ENCODE results near the gene MAPK11.

The MAPK11 gene

GRCh38 chr22:50233223-50233622, 37.0 kb downstream of the MAPK11 start:
- no peak for DNase-seq (ENCODE audit: low read depth, low spot score)
- no peak overlapping the region for H3K27ac ChIP-seq

- no peak overlapping the region for H3K27ac ChIP-seq
- no peak for DNase-seq (ENCODE audit: low read depth, low spot score)
Observed at GRCh38 chr22:50232481-50233151, 37.6 kb downstream of the MAPK11 start.

GRCh38 chr22:50229370-50229769, 40.8 kb downstream of the MAPK11 start:
- DNase-seq (ENCODE audit: low read depth, low spot score) = no peak
- no peak overlapping the region for H3K27ac ChIP-seq

GRCh38 chr22:50228366-50228765, 41.8 kb downstream of the MAPK11 start:
- no peak for DNase-seq (ENCODE audit: low read depth, low spot score)
- no peak overlapping the region for H3K27ac ChIP-seq

GRCh38 chr22:50227579-50228215, 42.5 kb downstream of the MAPK11 start:
- H3K27ac ChIP-seq = no peak overlapping the region
- DNase-seq (ENCODE audit: low read depth, low spot score) = no peak

- H3K27ac ChIP-seq = no peak overlapping the region
- DNase-seq (ENCODE audit: low read depth, low spot score) = no peak
Observed at GRCh38 chr22:50226875-50227165, 43.4 kb downstream of the MAPK11 start.

GRCh38 chr22:50226063-50226874, 43.9 kb downstream of the MAPK11 start:
- DNase-seq (ENCODE audit: low read depth, low spot score) = no peak
- no peak overlapping the region for H3K27ac ChIP-seq

GRCh38 chr22:50225200-50225969, 44.8 kb downstream of the MAPK11 start:
- DNase-seq (ENCODE audit: low read depth, low spot score) = no peak
- H3K27ac ChIP-seq = no peak overlapping the region

GRCh38 chr22:50224071-50224470, 46.1 kb downstream of the MAPK11 start:
- no peak for DNase-seq (ENCODE audit: low read depth, low spot score)
- no peak overlapping the region for H3K27ac ChIP-seq

- H3K27ac ChIP-seq = no peak overlapping the region
- DNase-seq (ENCODE audit: low read depth, low spot score) = no peak
Observed at GRCh38 chr22:50222508-50222907, 47.7 kb downstream of the MAPK11 start.

GRCh38 chr22:50221410-50222300, 48.5 kb downstream of the MAPK11 start:
- no peak for DNase-seq (ENCODE audit: low read depth, low spot score)

GRCh38 chr22:50220603-50221409, 49.4 kb downstream of the MAPK11 start:
- DNase-seq (ENCODE audit: low read depth, low spot score) = no peak
- no peak overlapping the region for H3K27ac ChIP-seq

More at GRCh38 chr22:50221410-50222300, 48.5 kb downstream of the MAPK11 start:
- no peak overlapping the region for H3K27ac ChIP-seq

GRCh38 chr22:50219800-50220602, 50.2 kb downstream of the MAPK11 start:
- DNase-seq (ENCODE audit: low read depth, low spot score) = no peak
- no peak overlapping the region for H3K27ac ChIP-seq

- no peak overlapping the region for H3K27ac ChIP-seq
- peak; percentile 33 for DNase-seq (ENCODE audit: low read depth, low spot score)
Observed at GRCh38 chr22:50218996-50219727, 51.0 kb downstream of the MAPK11 start.

- no peak for DNase-seq (ENCODE audit: low read depth, low spot score)
- no peak overlapping the region for H3K27ac ChIP-seq
Observed at GRCh38 chr22:50218153-50218995, 51.8 kb downstream of the MAPK11 start.

GRCh38 chr22:50217543-50218152, 52.5 kb downstream of the MAPK11 start:
- H3K27ac ChIP-seq = no peak overlapping the region
- DNase-seq (ENCODE audit: low read depth, low spot score) = no peak
